Measurements from ENCODE around the gene MFF.

Gene MFF

DNA sequence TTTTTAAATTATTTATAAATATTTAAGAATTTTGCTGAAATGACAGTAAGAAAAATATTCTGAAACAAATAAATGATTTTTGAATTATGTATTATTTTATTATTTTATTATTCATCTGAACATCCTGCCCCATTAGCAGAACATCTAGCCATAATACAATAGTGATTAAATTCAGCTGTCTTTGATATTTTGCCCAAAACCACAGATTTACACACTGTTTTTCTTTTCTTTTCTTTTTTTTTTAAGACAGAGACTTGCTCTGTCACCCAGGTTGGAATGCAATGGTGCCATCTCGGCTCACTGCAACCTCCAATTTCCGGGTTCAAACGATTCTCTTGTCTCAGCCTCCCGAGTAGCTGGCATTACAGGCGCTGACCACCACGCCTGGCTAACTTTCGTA lies 64.6 kb downstream of the MFF start:
- in situ Hi-C loops (cut with HindIII; ENCODE audit: low pct_ligation_motif_present, low sequenced_read_pairs): no loop called here
- TF ChIP-seq, protein P1, sequence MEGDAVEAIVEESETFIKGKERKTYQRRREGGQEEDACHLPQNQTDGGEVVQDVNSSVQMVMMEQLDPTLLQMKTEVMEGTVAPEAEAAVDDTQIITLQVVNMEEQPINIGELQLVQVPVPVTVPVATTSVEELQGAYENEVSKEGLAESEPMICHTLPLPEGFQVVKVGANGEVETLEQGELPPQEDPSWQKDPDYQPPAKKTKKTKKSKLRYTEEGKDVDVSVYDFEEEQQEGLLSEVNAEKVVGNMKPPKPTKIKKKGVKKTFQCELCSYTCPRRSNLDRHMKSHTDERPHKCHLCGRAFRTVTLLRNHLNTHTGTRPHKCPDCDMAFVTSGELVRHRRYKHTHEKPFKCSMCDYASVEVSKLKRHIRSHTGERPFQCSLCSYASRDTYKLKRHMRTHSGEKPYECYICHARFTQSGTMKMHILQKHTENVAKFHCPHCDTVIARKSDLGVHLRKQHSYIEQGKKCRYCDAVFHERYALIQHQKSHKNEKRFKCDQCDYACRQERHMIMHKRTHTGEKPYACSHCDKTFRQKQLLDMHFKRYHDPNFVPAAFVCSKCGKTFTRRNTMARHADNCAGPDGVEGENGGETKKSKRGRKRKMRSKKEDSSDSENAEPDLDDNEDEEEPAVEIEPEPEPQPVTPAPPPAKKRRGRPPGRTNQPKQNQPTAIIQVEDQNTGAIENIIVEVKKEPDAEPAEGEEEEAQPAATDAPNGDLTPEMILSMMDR (IDR thresholded peaks at IDR 0.05; ENCODE audit: low read depth, low read length, missing control alignments): no peak
- no peak overlapping the region for H3K27ac ChIP-seq
- H3K4me3 ChIP-seq (ENCODE audit: low read depth, low read length): no peak overlapping the region
- H3K36me3 ChIP-seq (replicated peaks): no peaks in the 10 kb centered on the region
- H3K27me3 ChIP-seq (replicated peaks): no peaks in the 10 kb centered on the region
- no peak for DNase-seq

DNA sequence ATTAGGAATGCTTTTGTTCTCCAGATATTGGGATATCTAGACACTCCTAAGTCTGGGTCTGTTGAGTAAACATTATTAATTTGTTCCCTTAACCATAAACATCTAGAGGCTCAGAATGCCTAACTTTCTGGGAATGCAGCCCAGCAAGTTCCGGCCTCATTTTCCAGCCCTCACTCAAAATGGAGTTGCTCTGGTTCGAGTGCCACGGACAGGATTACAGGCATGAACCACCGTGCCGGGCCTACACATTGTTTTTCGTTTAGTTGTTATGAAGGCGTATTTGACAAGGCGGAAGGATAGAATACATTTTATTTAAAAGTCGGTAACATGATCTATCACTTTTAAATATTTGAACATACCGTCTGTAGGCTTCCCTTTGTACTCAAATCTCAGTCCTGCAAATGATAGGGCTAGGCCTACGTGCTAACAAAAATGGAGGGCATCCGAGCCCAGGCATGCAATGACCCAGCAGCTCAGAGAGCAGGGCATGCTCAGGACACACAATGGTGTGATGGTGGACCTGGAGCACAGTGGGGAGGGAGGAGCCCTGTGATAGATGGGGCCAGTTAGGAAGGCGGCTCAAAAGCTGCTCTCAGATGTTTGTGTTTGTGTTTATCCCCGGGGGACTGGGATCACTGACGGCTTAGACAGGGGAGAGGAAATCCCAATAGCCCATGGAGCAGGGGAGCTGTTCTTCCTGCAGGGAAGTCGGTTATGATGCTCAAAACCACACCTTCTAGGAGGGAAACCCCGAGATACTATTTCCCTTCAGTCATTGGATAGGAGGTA lies 65.6 kb downstream of the MFF start:
- in situ Hi-C loops (cut with HindIII; ENCODE audit: low pct_ligation_motif_present, low sequenced_read_pairs): no loop called here

DNA sequence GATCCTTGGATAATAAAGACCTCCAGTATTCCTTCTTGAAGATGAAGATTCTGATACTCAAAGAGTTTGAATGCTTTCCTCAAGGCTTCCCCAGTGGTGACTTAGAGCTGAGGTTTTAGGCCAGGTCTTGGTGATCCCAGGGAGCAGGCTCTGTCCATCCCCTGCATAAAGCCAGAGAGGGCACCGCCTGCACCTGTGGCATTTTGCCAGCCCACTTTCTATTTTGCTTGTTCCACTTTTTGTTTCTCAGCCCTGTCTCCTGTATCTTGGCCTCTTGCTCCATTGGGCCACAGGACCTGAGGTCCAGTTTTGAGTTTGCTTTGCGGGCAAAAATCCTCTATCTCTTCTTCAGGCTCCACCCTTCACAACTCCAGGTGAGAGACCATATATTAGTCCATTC lies 69.3 kb downstream of the MFF start:
- Histone ChIP-seq H3K27ac (no peak overlapping the region), H3K36me3 (replicated peaks) (no peaks in the 10 kb centered on the region), H3K27me3 (replicated peaks) (no peaks in the 10 kb centered on the region), H3K4me3 (ENCODE audit: low read depth, low read length) (no peak overlapping the region)
- no peak for DNase-seq
- in situ Hi-C loops (cut with HindIII; ENCODE audit: low pct_ligation_motif_present, low sequenced_read_pairs): no loop called here
- TF ChIP-seq, protein P1 (IDR thresholded peaks at IDR 0.05; ENCODE audit: low read depth, low read length, missing control alignments): no peak

More for the DNA sequence above, 65.6 kb downstream of the MFF start:
- DNase-seq: no peak
- Histone ChIP-seq H3K4me3 (ENCODE audit: low read depth, low read length) (no peak overlapping the region), H3K36me3 (replicated peaks) (no peaks in the 10 kb centered on the region), H3K27ac (no peak overlapping the region), H3K27me3 (replicated peaks) (no peaks in the 10 kb centered on the region)
- TF ChIP-seq, protein P1 (IDR thresholded peaks at IDR 0.05; ENCODE audit: low read depth, low read length, missing control alignments): no peak

DNA sequence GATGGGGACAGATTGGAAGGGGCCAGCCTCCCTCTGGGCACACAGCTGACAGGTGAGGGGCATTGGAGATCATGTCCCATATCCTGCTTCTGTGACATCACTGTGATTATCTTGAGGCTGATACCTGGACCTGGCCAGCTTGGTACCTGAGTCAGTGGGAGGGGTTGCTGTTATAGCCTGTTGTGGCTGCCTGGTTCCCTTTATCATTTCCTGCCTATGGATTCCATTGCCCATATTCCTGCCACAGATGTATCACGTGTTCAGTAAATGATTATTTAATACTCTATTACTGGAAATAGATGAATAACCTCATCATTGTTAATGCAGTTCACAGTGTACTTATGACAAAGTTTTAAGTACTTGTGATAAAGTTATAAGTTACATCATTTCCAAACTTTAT lies 70.5 kb downstream of the MFF start:
- H3K27ac ChIP-seq: no peak overlapping the region
- no peak for DNase-seq
- in situ Hi-C loops (cut with HindIII; ENCODE audit: low pct_ligation_motif_present, low sequenced_read_pairs): no loop called here
- TF ChIP-seq, protein P1 (IDR thresholded peaks at IDR 0.05; ENCODE audit: low read depth, low read length, missing control alignments): no peak
- no peak overlapping the region for H3K4me3 ChIP-seq (ENCODE audit: low read depth, low read length)
- no peaks in the 10 kb centered on the region for H3K27me3 ChIP-seq (replicated peaks)
- no peaks in the 10 kb centered on the region for H3K36me3 ChIP-seq (replicated peaks)

DNA sequence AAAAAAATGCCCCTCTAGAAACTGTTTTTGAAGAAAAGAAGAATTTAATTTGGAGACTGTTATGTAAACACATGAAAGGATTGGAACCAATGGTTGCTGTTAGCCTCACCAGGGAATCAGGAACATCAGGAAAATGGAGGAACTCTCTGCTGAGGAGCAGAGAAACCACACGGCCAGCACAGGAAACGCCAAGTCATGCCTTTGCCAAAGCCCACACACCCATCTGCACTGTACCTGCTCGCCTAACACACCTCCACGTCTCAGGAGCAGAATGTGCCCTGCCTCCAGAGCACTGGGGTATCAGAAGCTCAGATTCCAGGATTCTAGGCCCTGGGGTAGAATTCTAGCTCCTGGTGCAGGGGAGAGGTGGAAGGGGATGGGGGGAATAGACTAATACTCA lies 72.5 kb downstream of the MFF start:
- in situ Hi-C loops (cut with HindIII; ENCODE audit: low pct_ligation_motif_present, low sequenced_read_pairs): no loop called here
- no peak overlapping the region for H3K27ac ChIP-seq
- H3K4me3 ChIP-seq (ENCODE audit: low read depth, low read length): no peak overlapping the region
- TF ChIP-seq, protein P1 (IDR thresholded peaks at IDR 0.05; ENCODE audit: low read depth, low read length, missing control alignments): no peak
- DNase-seq: no peak
- no peaks in the 10 kb centered on the region for H3K36me3 ChIP-seq (replicated peaks)
- H3K27me3 ChIP-seq (replicated peaks): no peaks in the 10 kb centered on the region

All from brain microvascular endothelial cell (primary cell).